ENCODE data around the gene ZFP64. TPM values are rescaled to one million over a fixed set of nuclear protein-coding genes. Genes with fewer than 3 reads are reported as not detected.

Gene ZFP64
- total RNA-seq, 2 experiments from 2014 or later = 11.3 to 11.5 TPM

- CTCF ChIA-PET = interaction anchor here (1.4 to 1.7 kb wide), 2 partner anchors 22 to 304 kb away, joined by 3 to 6 read pairs; no protein-coding TSS in a partner anchor
- DNase-seq (no peak), ATAC-seq (peak; percentile 37)
- peaks cover 48% of the 10 kb centered on the region for H3K27me3 Mint-ChIP-seq
- peak overlapping the region; percentile 44 for H3K4me3 Mint-ChIP-seq
- no peaks in the 10 kb centered on the region for H3K9me3 Mint-ChIP-seq (ENCODE audit: low read depth)
- no peaks in the 10 kb centered on the region for H3K36me3 Mint-ChIP-seq
- peaks cover 22% of the 10 kb centered on the region for H3K4me1 Mint-ChIP-seq
- no peak overlapping the region for H3K27ac Mint-ChIP-seq
Observed at GRCh38 chr20:52103913-52104545, 87.5 kb downstream of the ZFP64 start.

- Mint-ChIP-seq H3K36me3 (no peaks in the 10 kb centered on the region), H3K4me1 (peaks cover 22% of the 10 kb centered on the region), H3K9me3 (ENCODE audit: low read depth) (no peaks in the 10 kb centered on the region), H3K4me3 (peak overlapping the region; percentile 44), H3K27me3 (peaks cover 48% of the 10 kb centered on the region), H3K27ac (no peak overlapping the region)
- CTCF ChIA-PET = interaction anchor here (0.7 to 1.7 kb wide), 2 partner anchors 25 to 303 kb away, joined by 3 to 6 read pairs; no protein-coding TSS in a partner anchor
- ATAC-seq (peak; percentile 51), DNase-seq (peak; percentile 59)
Observed at GRCh38 chr20:52103335-52103912, 88.2 kb downstream of the ZFP64 start.

GRCh38 chr20:52102559-52102958, 89.0 kb downstream of the ZFP64 start:
- Mint-ChIP-seq H3K27ac (no peak overlapping the region), H3K4me3 (no peak overlapping the region), H3K36me3 (no peaks in the 10 kb centered on the region), H3K9me3 (ENCODE audit: low read depth) (no peaks in the 10 kb centered on the region), H3K4me1 (peaks cover 22% of the 10 kb centered on the region), H3K27me3 (peaks cover 48% of the 10 kb centered on the region)
- ATAC-seq (no peak), DNase-seq (no peak)
- CTCF ChIA-PET = interaction anchor here (1.0 kb wide), 1 partner anchor 20 kb away, joined by 3 read pairs; no protein-coding TSS in a partner anchor

GRCh38 chr20:52102126-52102525, 89.5 kb downstream of the ZFP64 start:
- Mint-ChIP-seq H3K36me3 (no peaks in the 10 kb centered on the region), H3K9me3 (ENCODE audit: low read depth) (no peaks in the 10 kb centered on the region), H3K4me3 (no peak overlapping the region), H3K27ac (no peak overlapping the region), H3K4me1 (peaks cover 22% of the 10 kb centered on the region), H3K27me3 (peaks cover 45% of the 10 kb centered on the region)
- DNase-seq (no peak), ATAC-seq (no peak)
- CTCF ChIA-PET = interaction anchor here (1.0 kb wide), 1 partner anchor 20 kb away, joined by 3 read pairs; no protein-coding TSS in a partner anchor
